GM10266 (cell line): ENCODE data around the gene CXXC5.

Source experiments
- DNase-seq: peaks from one replicate; pipeline ENCODE4 v3.0.0; 2012; ENCODE audit errors: extremely low spot score
- TF ChIP-seq, protein P1 (sequence below): IDR thresholded peaks from 2 replicates; pipeline ENCODE4 v1.5.1; 2012; ENCODE audit warnings: mild to moderate bottlenecking, low read depth; ENCODE audit not compliant: control insufficient read depth, insufficient read depth; ENCODE audit errors: missing control alignments

CXXC5 gene

DNA sequence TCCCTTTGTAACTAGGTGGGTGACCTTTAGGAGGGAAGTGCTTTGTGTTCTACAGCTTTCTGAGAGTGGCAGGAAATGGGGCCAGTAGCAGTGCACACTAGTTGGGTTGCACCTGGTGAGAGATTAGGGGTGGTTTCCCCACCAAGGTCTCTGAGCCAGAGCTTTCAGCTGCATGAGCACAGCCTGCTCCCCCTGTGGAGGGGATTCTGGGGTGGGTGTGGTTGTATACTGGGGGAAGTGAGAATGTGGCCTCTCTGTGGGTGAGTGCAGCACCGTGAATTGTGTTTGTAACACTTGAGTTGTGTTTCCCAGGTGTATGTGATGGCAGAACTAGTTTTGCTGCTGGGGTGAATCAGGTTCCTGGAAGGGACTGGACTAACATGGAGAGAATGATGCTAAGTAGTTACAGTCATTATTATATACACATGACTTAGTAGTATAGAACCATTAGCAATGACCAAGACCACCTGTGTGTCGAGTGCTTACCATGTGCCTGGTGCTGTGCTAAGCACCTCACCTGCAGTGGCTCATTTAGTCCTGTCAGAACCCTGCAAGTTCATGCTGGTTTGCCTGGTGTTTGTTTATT lies 11.8 kb upstream of the CXXC5 start:
- TF ChIP-seq, protein P1, sequence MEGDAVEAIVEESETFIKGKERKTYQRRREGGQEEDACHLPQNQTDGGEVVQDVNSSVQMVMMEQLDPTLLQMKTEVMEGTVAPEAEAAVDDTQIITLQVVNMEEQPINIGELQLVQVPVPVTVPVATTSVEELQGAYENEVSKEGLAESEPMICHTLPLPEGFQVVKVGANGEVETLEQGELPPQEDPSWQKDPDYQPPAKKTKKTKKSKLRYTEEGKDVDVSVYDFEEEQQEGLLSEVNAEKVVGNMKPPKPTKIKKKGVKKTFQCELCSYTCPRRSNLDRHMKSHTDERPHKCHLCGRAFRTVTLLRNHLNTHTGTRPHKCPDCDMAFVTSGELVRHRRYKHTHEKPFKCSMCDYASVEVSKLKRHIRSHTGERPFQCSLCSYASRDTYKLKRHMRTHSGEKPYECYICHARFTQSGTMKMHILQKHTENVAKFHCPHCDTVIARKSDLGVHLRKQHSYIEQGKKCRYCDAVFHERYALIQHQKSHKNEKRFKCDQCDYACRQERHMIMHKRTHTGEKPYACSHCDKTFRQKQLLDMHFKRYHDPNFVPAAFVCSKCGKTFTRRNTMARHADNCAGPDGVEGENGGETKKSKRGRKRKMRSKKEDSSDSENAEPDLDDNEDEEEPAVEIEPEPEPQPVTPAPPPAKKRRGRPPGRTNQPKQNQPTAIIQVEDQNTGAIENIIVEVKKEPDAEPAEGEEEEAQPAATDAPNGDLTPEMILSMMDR, result no peak
- peak; percentile 91 for DNase-seq

DNA sequence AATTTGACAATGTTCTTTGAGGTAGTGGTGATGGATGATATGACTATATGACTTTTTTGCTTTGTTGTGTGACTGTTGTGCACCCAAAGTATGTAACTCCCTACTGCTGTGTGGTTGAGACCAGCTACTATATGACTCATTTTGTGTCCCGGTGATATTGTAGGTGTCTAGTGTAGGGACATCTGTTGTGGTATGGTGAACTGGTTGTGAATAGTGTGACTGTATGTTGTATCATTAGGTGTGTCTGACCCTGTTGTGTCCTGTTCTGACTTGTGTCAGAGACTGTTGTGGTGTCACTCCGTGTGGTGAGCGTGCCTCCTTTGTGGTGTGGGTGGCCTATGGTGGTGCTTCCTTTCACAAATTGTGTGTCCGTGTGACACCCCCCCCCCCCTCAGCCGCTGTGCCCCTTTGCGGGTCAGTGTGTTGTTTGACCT lies 11.2 kb upstream of the CXXC5 start:
- TF ChIP-seq, protein P1, result no peak
- DNase-seq, result peak; percentile 74

DNA sequence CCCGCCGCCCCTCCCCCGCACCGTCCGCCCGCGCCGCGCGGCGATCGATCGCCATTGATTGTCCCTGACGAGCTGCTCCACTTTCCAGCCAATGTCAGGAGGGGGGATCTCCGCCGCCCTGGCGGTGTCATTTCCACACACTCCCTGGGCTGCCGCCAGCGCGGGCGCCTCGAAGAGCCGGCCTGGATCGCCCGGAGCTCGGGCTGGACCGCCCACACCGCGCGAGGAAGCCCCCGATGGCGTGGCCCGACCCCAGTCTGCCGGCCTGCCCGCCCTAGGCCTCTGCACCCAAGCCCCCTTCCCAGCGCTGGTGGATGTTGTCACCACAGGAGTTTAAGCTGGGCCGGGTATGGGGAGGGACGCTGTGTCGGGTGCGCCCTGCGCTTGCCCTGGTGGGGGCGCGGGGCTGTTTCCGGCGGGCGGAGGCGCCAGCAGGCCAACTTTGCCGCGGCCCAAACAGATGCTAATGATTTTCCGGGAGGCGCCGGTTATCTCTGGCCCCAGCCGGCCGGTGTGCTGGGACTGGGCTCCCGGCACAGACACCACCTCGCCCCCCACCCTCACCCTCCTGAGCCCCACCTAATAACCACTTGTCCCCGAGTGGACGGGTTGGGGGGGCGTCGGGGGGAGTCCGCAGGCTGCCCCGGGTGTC lies 10.6 kb upstream of the CXXC5 start:
- DNase-seq, result peak; percentile 92
- TF ChIP-seq, protein P1, result peak; percentile 21

DNA sequence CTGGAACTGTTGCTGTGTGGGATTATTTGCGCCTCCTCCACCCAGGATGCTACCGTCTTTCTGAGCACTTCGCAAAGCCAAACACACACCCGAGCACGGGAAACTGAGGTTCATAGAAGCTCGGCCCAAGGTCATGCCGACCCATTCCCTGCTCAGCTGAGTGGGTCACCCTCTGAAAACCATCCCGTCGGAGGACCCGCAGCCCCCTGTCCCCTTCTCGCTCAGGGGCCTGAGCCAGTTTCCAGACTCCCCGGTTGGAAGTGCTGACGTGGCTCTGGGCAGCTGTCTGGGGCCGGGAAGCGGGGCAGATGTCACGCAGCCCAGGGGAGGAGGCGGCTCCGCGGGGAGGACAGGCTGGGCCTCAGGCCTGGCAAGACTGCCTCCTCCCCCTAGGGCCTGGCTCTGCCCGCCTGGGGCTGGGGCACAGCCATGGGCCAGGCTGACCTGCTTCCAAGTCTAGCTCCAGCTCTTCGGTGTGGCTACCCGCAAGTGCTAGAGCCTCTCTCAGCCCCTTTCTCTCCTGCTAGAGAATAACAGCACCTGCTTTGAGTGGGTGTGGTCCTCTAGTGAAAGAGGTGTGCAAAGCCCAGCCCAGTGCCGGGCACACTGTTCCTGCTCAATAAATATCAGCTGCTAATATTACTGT lies 9.9 kb upstream of the CXXC5 start:
- DNase-seq, result peak; percentile 60
- TF ChIP-seq, protein P1, result no peak

DNA sequence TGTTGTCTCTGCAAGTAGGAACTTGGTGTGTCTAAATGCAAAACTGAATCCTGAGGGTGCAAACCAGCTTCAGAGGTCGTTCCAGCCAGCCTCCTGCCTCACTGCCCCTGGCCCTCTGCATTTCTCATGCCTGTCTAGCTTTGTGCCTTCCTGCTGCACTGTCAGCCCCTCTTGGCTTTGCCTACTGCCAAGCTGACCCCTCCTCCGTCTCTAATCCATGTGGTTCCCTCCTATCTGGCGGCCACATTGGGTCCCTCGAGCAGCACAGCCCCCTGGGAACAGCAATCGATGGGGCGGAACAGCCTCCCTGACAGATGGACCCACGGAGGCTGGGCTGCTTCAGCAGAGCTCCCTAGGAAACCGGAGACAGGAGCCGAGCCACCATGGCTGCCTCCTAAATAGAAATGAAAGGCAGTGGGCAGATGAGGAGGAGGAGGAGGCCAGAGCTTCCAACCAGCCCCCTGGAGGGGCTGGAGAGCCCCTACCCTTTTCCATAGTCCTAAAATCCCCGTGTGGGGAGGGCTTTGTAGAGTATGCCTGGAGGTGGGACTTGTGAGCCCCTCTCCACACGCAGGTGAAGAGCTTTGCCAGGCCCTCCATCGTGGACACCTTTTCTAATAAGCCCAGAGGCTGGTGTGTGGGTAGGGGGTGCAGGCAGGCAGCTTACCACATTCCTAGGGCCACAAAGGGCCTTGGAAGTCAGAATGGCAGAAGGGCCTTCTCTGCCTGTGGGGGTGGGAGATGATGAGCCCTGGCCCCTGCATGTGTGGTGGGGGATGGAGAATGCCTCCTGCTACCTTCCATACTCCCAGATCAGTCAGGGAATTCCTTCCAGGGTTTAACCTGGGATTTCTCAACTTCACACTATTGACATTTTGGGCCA lies 9.2 kb upstream of the CXXC5 start:
- TF ChIP-seq, protein P1, result no peak
- DNase-seq, result peak; percentile 19

DNA sequence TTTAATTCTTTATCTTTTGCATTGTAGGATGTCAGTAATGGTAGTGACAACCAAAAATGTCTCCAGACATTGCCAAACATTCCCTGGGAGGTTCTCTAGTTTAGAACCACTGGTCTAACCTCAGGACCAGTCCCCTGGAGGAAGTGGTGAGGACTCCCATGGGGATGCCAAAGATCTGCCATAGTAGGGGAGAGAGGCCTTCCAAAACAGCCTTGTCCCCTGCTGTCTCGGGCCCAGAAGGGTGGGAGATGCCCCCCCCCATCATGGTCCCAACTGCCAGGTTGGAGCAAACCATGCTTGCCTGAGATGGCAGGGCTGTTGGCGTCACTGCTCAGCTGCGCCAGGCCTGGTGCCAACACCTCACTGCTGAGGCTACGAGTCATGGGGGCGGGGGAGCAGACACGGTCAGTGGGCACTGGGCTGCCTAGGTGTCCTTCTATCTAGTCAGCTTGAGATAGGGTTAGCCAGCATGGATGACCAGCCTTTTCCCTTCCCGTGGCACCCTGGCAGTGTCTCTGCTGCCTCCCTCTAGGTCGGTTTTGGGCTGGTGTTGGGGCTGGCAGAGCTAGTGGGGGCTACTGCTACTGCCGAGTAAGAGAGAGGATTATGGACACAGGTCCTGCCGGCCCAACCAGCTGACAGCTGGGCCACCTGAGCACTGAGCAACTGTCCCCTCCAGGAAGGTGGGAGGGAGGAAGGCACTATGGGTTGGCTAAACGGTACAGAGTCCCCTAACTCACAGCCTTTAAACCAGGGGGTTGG lies 8.3 kb upstream of the CXXC5 start:
- TF ChIP-seq, protein P1, result no peak
- DNase-seq, result peak; percentile 5
